ENCODE measurements around the gene ERBB4. TPM values are rescaled to one million over a fixed set of nuclear protein-coding genes. Genes with fewer than 3 reads are reported as not detected.
"Not testable (repeated sequence)": the region's sequence is repeated elsewhere in the genome, so short reads cannot be mapped to it uniquely, and the experiment has no call there.

The ERBB4 gene
- total RNA-seq, 1 donor from 2014 or later = not detected

- Mint-ChIP-seq H3K36me3 (ENCODE audit: low read depth) (no peaks in the 10 kb centered on the region), H3K4me1 (no peaks in the 10 kb centered on the region), H3K27ac (no peak overlapping the region), H3K4me3 (no peak overlapping the region), H3K9me3 (no peaks in the 10 kb centered on the region), H3K27me3 (no peaks in the 10 kb centered on the region)
- intact Hi-C loops (cut with micrococcal nuclease) = no loop called here
- DNase-seq = no peak
Observed at GRCh38 chr2:211737282-211737681, 801.3 kb downstream of the ERBB4 start.

GRCh38 chr2:211730215-211730614, 808.4 kb downstream of the ERBB4 start:
- no peaks in the 10 kb centered on the region for H3K4me1 Mint-ChIP-seq
- H3K27me3 Mint-ChIP-seq = no peaks in the 10 kb centered on the region
- intact Hi-C loops (cut with micrococcal nuclease) = no loop called here
- H3K9me3 Mint-ChIP-seq = no peaks in the 10 kb centered on the region
- H3K27ac Mint-ChIP-seq = no peak overlapping the region
- no peaks in the 10 kb centered on the region for H3K36me3 Mint-ChIP-seq (ENCODE audit: low read depth)
- H3K4me3 Mint-ChIP-seq = no peak overlapping the region
- no peak for DNase-seq

GRCh38 chr2:211729433-211729832, 809.2 kb downstream of the ERBB4 start:
- no peaks in the 10 kb centered on the region for H3K4me1 Mint-ChIP-seq
- H3K9me3 Mint-ChIP-seq = no peaks in the 10 kb centered on the region
- no peaks in the 10 kb centered on the region for H3K27me3 Mint-ChIP-seq

GRCh38 chr2:211724933-211725332, 813.7 kb downstream of the ERBB4 start:
- Mint-ChIP-seq H3K4me3 (no peak overlapping the region), H3K27ac (no peak overlapping the region), H3K27me3 (no peaks in the 10 kb centered on the region), H3K9me3 (no peaks in the 10 kb centered on the region), H3K36me3 (ENCODE audit: low read depth) (no peaks in the 10 kb centered on the region), H3K4me1 (no peaks in the 10 kb centered on the region)
- intact Hi-C loops (cut with micrococcal nuclease) = no loop called here
- DNase-seq = no peak

More at GRCh38 chr2:211729433-211729832, 809.2 kb downstream of the ERBB4 start:
- H3K36me3 Mint-ChIP-seq (ENCODE audit: low read depth) = no peaks in the 10 kb centered on the region
- no peak overlapping the region for H3K4me3 Mint-ChIP-seq
- intact Hi-C loops (cut with micrococcal nuclease) = no loop called here
- no peak for DNase-seq
- no peak overlapping the region for H3K27ac Mint-ChIP-seq

- no peaks in the 10 kb centered on the region for H3K4me1 Mint-ChIP-seq
- H3K27me3 Mint-ChIP-seq = no peaks in the 10 kb centered on the region
- intact Hi-C loops (cut with micrococcal nuclease) = no loop called here
Observed at GRCh38 chr2:211723398-211723797, 815.2 kb downstream of the ERBB4 start.

GRCh38 chr2:211722928-211723327, 815.7 kb downstream of the ERBB4 start:
- Mint-ChIP-seq H3K27me3 (no peaks in the 10 kb centered on the region), H3K4me1 (no peaks in the 10 kb centered on the region), H3K4me3 (no peak overlapping the region), H3K9me3 (no peaks in the 10 kb centered on the region), H3K36me3 (ENCODE audit: low read depth) (no peaks in the 10 kb centered on the region), H3K27ac (no peak overlapping the region)
- no peak for DNase-seq
- intact Hi-C loops (cut with micrococcal nuclease) = no loop called here

More at GRCh38 chr2:211723398-211723797, 815.2 kb downstream of the ERBB4 start:
- Mint-ChIP-seq H3K36me3 (ENCODE audit: low read depth) (no peaks in the 10 kb centered on the region), H3K4me3 (no peak overlapping the region), H3K9me3 (no peaks in the 10 kb centered on the region), H3K27ac (no peak overlapping the region)
- no peak for DNase-seq

- H3K9me3 Mint-ChIP-seq; H3K27me3 Mint-ChIP-seq; H3K4me3 Mint-ChIP-seq; DNase-seq; H3K36me3 Mint-ChIP-seq (ENCODE audit: low read depth); H3K4me1 Mint-ChIP-seq; intact Hi-C loops (cut with micrococcal nuclease); H3K27ac Mint-ChIP-seq: not testable (repeated sequence)
Observed at GRCh38 chr2:211721874-211722273, 816.7 kb downstream of the ERBB4 start.

- no peaks in the 10 kb centered on the region for H3K36me3 Mint-ChIP-seq (ENCODE audit: low read depth)
- intact Hi-C loops (cut with micrococcal nuclease) = no loop called here
- no peaks in the 10 kb centered on the region for H3K4me1 Mint-ChIP-seq
- no peak overlapping the region for H3K27ac Mint-ChIP-seq
- H3K27me3 Mint-ChIP-seq = no peaks in the 10 kb centered on the region
- H3K4me3 Mint-ChIP-seq = no peak overlapping the region
- no peak for DNase-seq
- H3K9me3 Mint-ChIP-seq = no peaks in the 10 kb centered on the region
Observed at GRCh38 chr2:211709389-211709788, 829.2 kb downstream of the ERBB4 start.

GRCh38 chr2:211692689-211693088, 845.9 kb downstream of the ERBB4 start:
- H3K9me3 Mint-ChIP-seq = no peaks in the 10 kb centered on the region
- no peaks in the 10 kb centered on the region for H3K36me3 Mint-ChIP-seq (ENCODE audit: low read depth)
- H3K4me3 Mint-ChIP-seq = no peak overlapping the region
- DNase-seq = no peak
- H3K4me1 Mint-ChIP-seq = no peaks in the 10 kb centered on the region
- H3K27me3 Mint-ChIP-seq = no peaks in the 10 kb centered on the region
- H3K27ac Mint-ChIP-seq = no peak overlapping the region
- intact Hi-C loops (cut with micrococcal nuclease) = no loop called here

GRCh38 chr2:211690736-211691135, 847.9 kb downstream of the ERBB4 start:
- intact Hi-C loops (cut with micrococcal nuclease) = no loop called here
- no peaks in the 10 kb centered on the region for H3K27me3 Mint-ChIP-seq
- no peaks in the 10 kb centered on the region for H3K36me3 Mint-ChIP-seq (ENCODE audit: low read depth)
- H3K4me3 Mint-ChIP-seq = no peak overlapping the region
- no peaks in the 10 kb centered on the region for H3K4me1 Mint-ChIP-seq
- no peak overlapping the region for H3K27ac Mint-ChIP-seq
- DNase-seq = no peak
- H3K9me3 Mint-ChIP-seq = no peaks in the 10 kb centered on the region

- H3K9me3 Mint-ChIP-seq = no peaks in the 10 kb centered on the region
- no peaks in the 10 kb centered on the region for H3K36me3 Mint-ChIP-seq (ENCODE audit: low read depth)
- intact Hi-C loops (cut with micrococcal nuclease) = no loop called here
- H3K27ac Mint-ChIP-seq = no peak overlapping the region
- DNase-seq = no peak
- H3K4me3 Mint-ChIP-seq = no peak overlapping the region
- H3K27me3 Mint-ChIP-seq = no peaks in the 10 kb centered on the region
- no peaks in the 10 kb centered on the region for H3K4me1 Mint-ChIP-seq
Observed at GRCh38 chr2:211688196-211688595, 850.4 kb downstream of the ERBB4 start.

- Mint-ChIP-seq H3K27ac (no peak overlapping the region), H3K27me3 (no peaks in the 10 kb centered on the region), H3K9me3 (no peaks in the 10 kb centered on the region), H3K4me1 (no peaks in the 10 kb centered on the region), H3K36me3 (ENCODE audit: low read depth) (no peaks in the 10 kb centered on the region), H3K4me3 (no peak overlapping the region)
- DNase-seq = no peak
- intact Hi-C loops (cut with micrococcal nuclease) = no loop called here
Observed at GRCh38 chr2:211674715-211675114, 863.9 kb downstream of the ERBB4 start.

- no peak for DNase-seq
- H3K9me3 Mint-ChIP-seq = no peaks in the 10 kb centered on the region
- H3K4me1 Mint-ChIP-seq = no peaks in the 10 kb centered on the region
- no peaks in the 10 kb centered on the region for H3K27me3 Mint-ChIP-seq
- no peak overlapping the region for H3K27ac Mint-ChIP-seq
- no peak overlapping the region for H3K4me3 Mint-ChIP-seq
- no peaks in the 10 kb centered on the region for H3K36me3 Mint-ChIP-seq (ENCODE audit: low read depth)
- intact Hi-C loops (cut with micrococcal nuclease) = no loop called here
Observed at GRCh38 chr2:211673133-211673905, 865.3 kb downstream of the ERBB4 start.

GRCh38 chr2:211671977-211672376, 866.6 kb downstream of the ERBB4 start:
- no peak for DNase-seq
- H3K27ac Mint-ChIP-seq = no peak overlapping the region
- H3K4me1 Mint-ChIP-seq = no peaks in the 10 kb centered on the region
- H3K27me3 Mint-ChIP-seq = no peaks in the 10 kb centered on the region
- H3K4me3 Mint-ChIP-seq = no peak overlapping the region
- H3K9me3 Mint-ChIP-seq = no peaks in the 10 kb centered on the region
- intact Hi-C loops (cut with micrococcal nuclease) = no loop called here
- no peaks in the 10 kb centered on the region for H3K36me3 Mint-ChIP-seq (ENCODE audit: low read depth)

GRCh38 chr2:211665299-211665698, 873.3 kb downstream of the ERBB4 start:
- no peak overlapping the region for H3K27ac Mint-ChIP-seq
- no peak for DNase-seq
- no peak overlapping the region for H3K4me3 Mint-ChIP-seq
- H3K4me1 Mint-ChIP-seq = peaks cover 2% of the 10 kb centered on the region
- peaks cover 3% of the 10 kb centered on the region for H3K9me3 Mint-ChIP-seq
- H3K27me3 Mint-ChIP-seq = no peaks in the 10 kb centered on the region
- intact Hi-C loops (cut with micrococcal nuclease) = no loop called here
- no peaks in the 10 kb centered on the region for H3K36me3 Mint-ChIP-seq (ENCODE audit: low read depth)
